Esophagus muscularis mucosa (tissue), 3 donors: Measurements from ENCODE around the gene POLR3G.

Experiments used
- POLR2A ChIP-seq: fragments of 450-650 bp; IDR thresholded peaks from one replicate; pipeline ENCODE4 v1.6.1; 2017; ENCODE audit warnings: antibody characterized with exemption, moderate library complexity, mild to moderate bottlenecking, low read depth
- TF ChIP-seq, protein P1 (sequence below), 3 experiments: fragments of 200-600 bp in 2 of 3; fragments of 450-650 bp in 1 of 3; sonication (generic) in 2 of 3; IDR thresholded peaks; one replicate each; pipeline ENCODE4 v1.5.1; 2017 to 2019; ENCODE audit warnings: antibody characterized with exemption in 3 of 3, mild to moderate bottlenecking in 2 of 3, moderate library complexity in 1 of 3

- TF ChIP-seq, protein P1, sequence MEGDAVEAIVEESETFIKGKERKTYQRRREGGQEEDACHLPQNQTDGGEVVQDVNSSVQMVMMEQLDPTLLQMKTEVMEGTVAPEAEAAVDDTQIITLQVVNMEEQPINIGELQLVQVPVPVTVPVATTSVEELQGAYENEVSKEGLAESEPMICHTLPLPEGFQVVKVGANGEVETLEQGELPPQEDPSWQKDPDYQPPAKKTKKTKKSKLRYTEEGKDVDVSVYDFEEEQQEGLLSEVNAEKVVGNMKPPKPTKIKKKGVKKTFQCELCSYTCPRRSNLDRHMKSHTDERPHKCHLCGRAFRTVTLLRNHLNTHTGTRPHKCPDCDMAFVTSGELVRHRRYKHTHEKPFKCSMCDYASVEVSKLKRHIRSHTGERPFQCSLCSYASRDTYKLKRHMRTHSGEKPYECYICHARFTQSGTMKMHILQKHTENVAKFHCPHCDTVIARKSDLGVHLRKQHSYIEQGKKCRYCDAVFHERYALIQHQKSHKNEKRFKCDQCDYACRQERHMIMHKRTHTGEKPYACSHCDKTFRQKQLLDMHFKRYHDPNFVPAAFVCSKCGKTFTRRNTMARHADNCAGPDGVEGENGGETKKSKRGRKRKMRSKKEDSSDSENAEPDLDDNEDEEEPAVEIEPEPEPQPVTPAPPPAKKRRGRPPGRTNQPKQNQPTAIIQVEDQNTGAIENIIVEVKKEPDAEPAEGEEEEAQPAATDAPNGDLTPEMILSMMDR (IDR thresholded peaks at IDR 0.05), result no peak
- TF ChIP-seq POLR2A, result no peak
These were observed 44.4 kb downstream of the POLR3G start for GRCh38 chr5:90519081-90519480.
